CD4-positive, alpha-beta T cell treated with Interleukin-10 for 1 hour (primary cell): Measurements from ENCODE around the gene SLC25A6.
"Not testable (repeated sequence)": the region's sequence is repeated elsewhere in the genome, so short reads cannot be mapped to it uniquely, and the experiment has no call there.

Experiments used
- DNase-seq: peaks from one replicate; pipeline ENCODE4 v3.0.0-alpha.2; 2020

Gene SLC25A6

GRCh38 chrX:1389181-1389992 lies 2.5 kb downstream of the SLC25A6 start:
- no peak for DNase-seq

GRCh38 chrX:1388651-1389050 lies 3.3 kb downstream of the SLC25A6 start:
- no peak for DNase-seq

GRCh38 chrX:1387141-1387776 lies 4.7 kb downstream of the SLC25A6 start:
- no peak for DNase-seq

GRCh38 chrX:1386338-1387127 lies 5.4 kb downstream of the SLC25A6 start:
- no peak for DNase-seq

GRCh38 chrX:1385253-1386223 lies 6.4 kb downstream of the SLC25A6 start:
- no peak for DNase-seq

- DNase-seq, result no peak
These were observed 7.2 kb downstream of the SLC25A6 start for GRCh38 chrX:1384658-1385252.

DNA sequence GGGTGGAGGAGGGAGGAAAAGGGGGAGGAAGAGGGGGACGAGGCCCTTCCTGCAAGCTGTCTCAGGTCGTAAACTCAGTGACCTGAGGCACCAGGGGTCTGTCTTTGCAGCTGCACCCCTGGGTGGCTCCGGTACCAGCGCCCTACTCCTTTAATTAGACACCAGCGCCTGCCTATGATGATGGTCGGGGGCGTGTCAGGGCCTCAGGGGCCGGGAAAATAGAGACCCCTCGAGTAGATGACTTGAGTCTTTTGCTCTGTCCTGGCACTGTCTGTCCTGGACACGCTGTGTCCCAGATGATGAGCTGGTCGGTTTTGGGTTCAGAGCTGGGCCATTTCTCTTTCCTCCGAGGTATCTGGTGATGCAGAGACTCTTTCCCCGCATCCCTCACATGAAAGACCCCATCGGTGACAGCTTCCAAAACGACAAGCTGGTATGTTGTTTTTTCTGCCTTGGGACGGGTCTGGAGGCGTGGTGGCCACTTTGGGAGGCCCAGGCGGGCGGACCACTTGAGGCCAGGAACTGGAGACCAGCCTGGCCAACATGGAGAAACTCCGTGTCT lies 11.2 kb downstream of the SLC25A6 start:
- DNase-seq, result no peak

GRCh38 chrX:1378306-1378759 lies 13.6 kb downstream of the SLC25A6 start:
- DNase-seq, result no peak

DNA sequence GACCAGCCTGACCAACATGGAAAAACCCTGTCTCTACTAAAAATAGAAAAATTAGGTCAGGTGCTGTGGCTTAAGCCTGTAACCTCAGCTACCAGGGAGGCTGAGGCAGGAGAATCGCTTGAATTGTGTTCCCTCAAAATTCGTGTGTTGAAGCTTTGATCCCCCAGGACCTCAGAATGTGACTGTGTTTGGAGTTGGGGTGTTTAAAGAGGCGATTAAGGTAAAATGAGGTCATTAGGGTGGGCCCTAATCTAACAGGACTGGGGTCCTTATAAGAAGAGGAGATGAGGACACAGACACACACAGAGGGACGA lies 23.6 kb downstream of the SLC25A6 start:
- DNase-seq, result no peak

DNA sequence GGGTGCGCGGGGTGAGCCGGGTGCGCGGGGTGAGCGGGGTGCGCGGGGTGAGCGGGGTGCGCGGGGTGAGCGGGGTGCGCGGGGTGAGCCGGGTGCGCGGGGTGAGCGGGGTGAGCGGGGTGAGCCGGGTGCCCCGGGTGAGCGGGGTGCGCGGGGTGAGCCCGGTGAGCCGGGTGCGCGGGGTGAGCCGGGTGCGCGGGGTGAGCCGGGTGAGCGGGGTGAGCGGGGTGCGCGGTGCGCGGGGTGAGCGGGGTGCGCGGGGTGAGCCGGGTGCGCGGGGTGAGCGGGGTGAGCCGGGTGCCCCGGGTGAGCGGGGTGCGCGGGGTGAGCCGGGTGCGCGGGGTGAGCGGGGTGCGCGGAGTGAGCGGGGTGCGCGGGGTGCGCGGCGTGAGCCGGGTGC lies 25.6 kb downstream of the SLC25A6 start:
- not testable (repeated sequence) for DNase-seq

DNA sequence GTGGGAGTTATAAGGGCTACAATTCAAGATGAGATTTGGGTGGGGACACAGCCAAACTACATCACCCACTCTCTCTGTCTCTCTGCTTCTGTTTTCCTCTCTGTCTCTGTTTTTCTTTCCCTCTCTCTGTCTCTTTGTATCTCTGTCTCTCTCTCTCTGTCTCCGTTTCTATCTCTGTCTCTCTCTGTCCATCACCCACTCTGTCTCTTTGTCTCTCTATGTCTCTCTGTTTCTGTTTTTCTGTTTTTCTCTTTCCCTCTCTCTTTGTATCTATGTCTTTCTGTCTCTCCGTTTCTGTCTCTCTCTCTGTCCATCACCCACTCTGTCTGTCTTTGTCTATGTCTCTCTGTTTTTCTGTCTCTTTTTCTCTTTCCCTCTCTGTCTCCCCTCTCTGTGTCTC lies 30.0 kb downstream of the SLC25A6 start:
- DNase-seq, result no peak

GRCh38 chrX:1361275-1361674 lies 30.6 kb downstream of the SLC25A6 start:
- DNase-seq, result no peak

DNA sequence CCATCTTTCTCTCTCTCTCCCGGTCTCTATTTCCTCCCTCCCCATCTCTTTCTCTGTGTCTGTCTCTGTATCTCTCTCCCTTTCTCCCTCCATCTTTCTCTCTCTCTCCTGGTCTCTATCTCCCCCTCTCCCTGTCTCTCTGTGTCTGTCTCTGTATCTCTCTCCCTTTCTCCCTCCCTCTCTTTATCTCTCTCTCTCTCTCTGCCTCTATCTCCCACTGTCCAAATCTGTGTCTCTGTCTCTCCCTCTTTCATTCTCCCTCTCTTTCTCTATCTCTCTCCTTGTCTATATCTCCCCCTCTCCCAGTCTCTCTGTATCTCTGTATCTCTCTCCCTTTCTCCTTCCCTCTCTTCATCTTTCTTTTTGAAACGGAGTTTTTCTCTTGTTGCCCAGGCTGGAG lies 31.7 kb downstream of the SLC25A6 start:
- DNase-seq, result no peak

GRCh38 chrX:1359477-1359873 lies 32.4 kb downstream of the SLC25A6 start:
- no peak for DNase-seq

- no peak for DNase-seq
These were observed 33.0 kb downstream of the SLC25A6 start for GRCh38 chrX:1358793-1359476.

DNA sequence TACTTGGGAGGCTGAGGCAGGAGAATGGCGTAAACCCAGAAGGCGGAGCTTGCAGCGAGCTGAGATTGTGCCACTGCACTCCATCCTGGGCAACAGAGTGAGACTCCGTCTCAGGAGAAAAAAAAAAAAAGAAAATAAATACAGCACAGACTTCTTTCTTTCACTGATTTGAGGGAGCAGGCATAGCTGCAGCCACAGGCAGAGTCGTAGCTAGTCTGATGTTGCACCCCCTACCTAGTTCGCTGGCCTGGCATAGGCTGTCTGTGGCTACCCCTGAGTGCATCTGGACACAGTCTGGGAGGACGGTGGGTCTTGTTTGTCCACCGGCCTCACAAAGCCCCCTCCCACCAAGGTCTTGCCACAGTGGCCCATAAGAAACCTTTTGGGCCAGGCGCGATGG lies 33.9 kb downstream of the SLC25A6 start:
- no peak for DNase-seq

DNA sequence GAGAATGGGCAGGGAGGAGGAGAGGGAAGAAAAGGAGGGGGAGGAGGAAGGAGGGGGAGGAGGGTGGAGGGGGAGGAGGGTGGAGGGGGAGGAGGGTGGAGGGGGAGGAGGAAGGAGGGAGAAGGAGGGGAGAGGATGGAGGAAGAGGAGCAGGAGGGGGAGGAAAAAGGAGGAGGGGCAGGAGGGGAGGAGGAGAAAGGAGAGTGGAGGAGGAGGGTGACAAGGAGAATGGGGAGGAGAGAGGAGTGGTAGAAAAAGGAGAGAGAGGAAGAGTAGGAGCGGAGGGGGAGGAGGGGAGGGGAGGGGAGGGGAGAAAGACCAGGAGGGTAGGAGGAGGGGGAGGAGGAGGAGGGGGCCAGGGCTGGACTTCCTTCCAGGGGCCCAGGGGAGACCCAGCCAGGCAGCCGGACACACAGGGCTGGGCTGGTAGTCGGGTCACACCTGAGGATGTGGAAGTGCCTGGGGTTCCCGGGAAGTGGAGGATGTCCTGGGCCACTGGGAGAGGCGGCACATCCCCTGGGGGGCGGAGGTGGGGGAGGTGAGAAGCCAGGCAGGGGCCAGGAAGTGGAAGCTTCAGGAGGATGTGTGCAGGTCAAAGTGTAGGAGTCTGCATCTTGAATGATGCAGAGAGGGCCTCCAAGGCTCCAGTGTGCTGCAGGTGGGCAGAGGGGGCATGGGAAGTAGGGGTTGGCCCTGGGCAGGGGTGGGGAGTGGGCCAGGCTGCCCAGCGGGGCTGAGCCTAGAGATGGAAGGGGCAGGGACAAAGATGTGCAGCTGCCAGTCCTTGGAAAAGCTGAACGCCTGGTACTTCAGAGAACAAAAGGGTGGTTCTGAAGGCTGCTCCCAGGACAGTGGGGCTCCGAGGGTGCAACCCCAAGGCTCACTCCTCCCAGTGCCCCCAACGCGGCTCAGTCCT lies 36.5 kb downstream of the SLC25A6 start:
- DNase-seq, result no peak

- no peak for DNase-seq
These were observed 37.6 kb downstream of the SLC25A6 start for GRCh38 chrX:1354036-1355019.
